Right ventricle myocardium superior (tissue), 1 donor: ENCODE results near the gene OR52D1. TPM values are rescaled to one million over a fixed set of nuclear protein-coding genes. Genes with fewer than 3 reads are reported as not detected.

Experiments used
- ATAC-seq: fragments of 200-7000 bp; cut with Tn5 transposase; one replicate; pipeline ENCODE4 v1.9.1; 2020; ENCODE audit warnings: mild to moderate bottlenecking; ENCODE audit not compliant: poor library complexity
- DNase-seq: peaks from one replicate; pipeline ENCODE4 v3.0.0-alpha.2; 2020
- intact Hi-C: fragments of 100-400 bp; cut with DNase I; formaldehyde crosslinking; loops from one replicate; pipeline ENCODE4 v1.11.2; 2022
- total RNA-seq: library from RNA; stranded (reverse); fragmentation: NEBNext Ultra II Directional; extraction: Animal tissue kit (Norgen Biotek cat#: 25700); gene quantifications from one replicate; pipeline ENCODE4 v1.2.1, GENCODE V29; 2021
- donor health status: DM: no; HTN: yes; CAD: no; lungs with severe emphysema.

Gene OR52D1
- total RNA-seq, 1 donor from 2014 or later = not detected

DNA sequence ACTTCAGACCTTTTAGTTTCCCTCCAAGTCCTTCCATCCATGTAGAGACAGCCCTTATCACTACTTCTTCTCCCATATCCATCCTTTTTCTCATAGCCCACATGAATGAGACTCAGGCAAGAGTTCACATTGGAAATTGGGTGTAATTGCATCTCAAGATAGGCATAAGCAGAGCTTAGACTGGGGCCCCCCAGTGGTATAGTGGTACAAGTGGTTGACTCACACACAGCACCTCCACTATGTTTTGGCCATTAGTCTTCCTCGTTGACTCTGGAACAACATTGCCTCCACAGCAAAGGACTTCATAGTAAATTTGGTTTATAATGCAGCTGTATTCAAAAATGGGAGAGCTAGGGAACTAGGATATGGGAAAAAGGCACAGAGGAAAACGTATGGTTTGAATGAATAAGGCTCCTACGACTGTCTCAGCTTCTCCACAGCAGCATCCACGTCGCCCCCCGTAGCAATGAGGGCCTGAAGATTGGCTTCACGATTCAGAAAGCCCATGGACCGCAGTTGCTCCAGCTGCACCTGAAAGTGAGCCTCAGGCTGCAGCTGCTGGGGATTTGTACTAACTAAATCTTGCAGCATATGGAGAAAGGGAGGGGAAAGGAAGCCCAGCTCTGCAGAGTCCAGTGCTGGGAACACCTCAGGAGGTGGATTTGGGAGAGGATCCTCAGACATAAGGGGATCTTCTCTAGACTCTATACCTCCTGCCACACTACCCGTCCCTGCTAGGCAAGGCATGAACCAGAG is 18.9 kb downstream of the OR52D1 start:
- intact Hi-C loops = no loop called here
- no peak for ATAC-seq
- no peak for DNase-seq

DNA sequence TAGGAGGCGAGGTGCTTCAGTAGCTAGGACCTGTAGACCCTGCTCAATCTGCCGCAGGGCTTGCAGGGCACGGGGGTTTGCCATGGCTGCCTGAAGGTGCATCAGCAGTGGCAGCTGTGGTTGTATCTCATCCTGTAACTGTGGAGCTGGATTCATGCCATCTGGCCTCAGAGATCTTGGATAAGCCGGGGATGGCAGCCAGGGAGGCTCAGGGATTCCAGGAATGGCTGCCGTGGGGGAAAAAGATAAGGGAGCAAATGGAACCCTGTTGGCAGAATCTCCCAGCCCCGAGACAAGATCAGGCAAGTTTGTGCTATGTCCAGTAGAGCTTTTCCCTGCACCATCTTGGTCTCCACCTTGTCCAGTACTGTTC is 19.4 kb downstream of the OR52D1 start:
- no peak for ATAC-seq
- DNase-seq = no peak
- intact Hi-C loops = no loop called here

DNA sequence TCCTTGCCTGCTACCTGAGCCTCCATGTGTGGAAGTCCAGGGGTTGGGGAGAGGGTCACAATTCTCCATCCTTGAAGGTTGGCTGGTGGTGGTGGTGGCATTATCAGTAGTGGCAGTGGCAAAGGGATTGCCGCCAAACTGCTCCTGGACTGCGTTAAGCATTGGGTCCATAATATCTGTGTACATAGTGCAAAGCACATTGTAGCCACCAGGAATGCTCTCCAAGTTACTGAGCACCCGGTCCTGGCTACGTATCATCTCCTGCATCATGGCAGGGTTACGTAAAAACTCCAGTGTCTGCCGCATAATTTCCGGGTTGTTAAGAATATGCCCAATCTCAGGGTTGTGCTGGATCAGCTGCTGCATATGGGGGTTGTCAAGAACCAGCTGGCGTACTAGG is 20.1 kb downstream of the OR52D1 start:
- no peak for ATAC-seq
- DNase-seq = no peak
- intact Hi-C loops = no loop called here

DNA sequence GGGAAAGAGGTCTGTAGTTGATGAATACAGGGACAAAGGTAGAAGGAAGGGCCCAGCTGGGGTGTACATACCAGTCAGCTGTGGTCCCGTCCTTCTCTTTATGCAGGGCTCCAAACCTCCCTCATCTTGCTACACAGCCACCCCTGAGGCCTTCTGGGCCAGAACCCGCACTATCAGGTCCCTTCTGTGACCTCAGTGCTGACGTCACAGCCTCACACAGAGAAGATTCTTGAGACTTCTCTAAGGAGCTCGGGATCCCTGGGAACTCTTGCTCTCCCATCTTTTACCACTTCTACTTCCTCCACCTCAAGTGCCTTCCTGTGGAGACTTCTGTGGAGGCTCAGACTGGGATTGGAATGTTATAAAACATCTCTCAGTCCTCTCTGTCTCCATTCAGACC is 21.3 kb downstream of the OR52D1 start, which contains the start of gene UBQLN3:
UBQLN3 (minus strand) TSS at position 155 of the 400 bp plus-strand sequence. CDS start 399 bp downstream, outside the sequence.
- DNase-seq = no peak
- no peak for ATAC-seq
- intact Hi-C loops = no loop called here

DNA sequence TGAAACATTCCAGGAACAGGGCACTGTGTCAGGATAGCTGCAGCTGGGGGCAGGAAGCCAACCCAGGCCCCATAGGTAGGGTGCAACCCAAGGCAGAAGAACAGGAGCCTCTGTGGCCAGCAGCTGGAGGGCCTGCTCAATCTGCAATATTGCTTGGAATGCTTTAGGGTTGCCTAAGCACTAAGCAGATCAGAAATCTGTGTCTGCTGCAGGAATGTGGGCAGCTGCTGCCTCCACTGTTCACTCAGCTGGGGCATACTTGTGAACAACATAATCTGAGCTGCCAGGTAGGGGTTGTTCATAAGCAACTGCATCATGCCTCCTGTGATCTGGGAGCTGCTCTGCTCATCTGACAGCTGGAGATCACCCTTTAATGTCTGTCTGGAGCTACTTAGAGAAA is 26.4 kb downstream of the OR52D1 start:
- ATAC-seq = no peak
- intact Hi-C loops = no loop called here
- no peak for DNase-seq

DNA sequence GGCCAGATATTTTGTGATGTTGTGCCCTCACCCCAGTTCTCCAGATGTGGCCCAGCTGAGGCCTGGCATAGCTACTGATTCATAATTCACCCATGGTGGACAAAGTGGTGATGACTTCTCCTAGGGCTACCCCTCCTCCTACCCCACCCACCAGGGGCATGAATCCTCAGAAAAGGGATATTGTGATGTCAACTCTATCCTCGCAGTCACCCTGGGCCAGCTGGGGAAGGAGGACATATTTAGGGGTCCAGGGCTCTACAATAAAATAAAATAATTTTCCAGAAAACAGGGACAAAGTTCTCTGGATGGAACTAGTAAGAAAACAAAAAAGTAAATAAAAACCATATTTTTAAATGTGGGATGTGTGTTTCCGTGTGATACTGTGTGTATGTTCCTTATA is 28.1 kb downstream of the OR52D1 start, which contains the start of gene UBQLNL:
UBQLNL (minus strand) TSS at position 101 of the 400 bp plus-strand sequence. CDS start 258 bp downstream, outside the sequence.
- ATAC-seq (no peak), DNase-seq (no peak)
- intact Hi-C loops = no loop called here

DNA sequence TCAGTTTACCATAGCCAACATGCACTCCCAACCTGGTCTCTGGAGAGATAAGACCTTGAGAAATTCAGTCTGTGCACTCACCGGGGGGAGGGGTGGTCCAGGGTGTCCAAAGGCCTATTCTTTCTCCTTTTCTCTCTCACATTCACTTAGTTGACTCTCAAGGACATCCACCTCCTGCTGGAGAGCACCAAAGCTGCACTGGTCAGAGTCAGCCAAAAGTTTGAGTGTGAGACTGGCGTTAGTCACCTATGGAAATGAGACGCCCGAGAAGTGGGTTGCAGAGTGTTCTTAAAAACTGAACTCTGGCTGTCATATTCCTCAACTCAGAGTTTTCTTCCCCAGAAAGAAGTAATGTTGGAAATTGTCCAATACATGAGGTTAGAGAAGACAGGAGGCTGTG is 33.1 kb downstream of the OR52D1 start:
- no peak for DNase-seq
- no peak for ATAC-seq
- intact Hi-C loops = no loop called here

DNA sequence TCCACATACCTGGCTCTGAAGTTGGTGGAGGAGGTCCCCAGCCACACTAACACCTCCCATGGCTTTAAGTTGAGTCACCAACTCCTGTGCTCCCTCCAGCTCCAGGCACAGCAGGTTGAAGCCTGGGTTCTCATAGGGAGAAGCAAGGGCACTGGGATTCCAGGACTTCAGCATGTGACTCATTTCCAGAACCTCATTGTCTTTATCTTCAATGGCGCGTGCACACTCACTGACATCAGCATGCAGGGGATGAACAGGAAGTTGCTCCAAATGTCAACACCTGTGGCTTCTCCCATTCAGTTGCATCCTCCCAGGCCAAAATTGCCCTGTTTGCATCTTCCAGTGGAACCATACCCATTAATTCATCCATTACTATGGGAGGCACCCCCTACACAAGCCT is 33.8 kb downstream of the OR52D1 start:
- ATAC-seq = no peak
- no peak for DNase-seq

DNA sequence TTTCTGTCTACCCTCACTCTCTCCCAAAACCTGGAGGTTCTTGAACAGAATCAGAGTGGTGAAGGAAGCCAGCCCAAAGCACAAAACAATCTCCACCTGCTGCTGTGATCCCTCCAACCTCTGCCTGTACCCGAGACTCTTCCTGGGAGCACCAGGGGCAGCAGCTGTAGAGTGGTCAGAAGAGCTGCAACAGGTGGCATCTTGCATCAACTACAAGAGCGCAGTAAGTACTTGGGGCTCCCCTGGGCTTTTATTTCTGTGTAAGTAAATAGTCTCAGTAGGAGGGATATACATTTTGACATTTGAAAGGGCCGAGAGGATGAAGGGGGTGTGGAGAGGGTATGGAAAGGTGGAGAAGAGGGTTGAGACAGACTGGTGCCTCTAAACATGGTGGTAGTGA is 36.3 kb downstream of the OR52D1 start:
- no peak for DNase-seq
- ATAC-seq = no peak
- intact Hi-C loops = no loop called here

More for the DNA sequence above, 33.8 kb downstream of the OR52D1 start:
- intact Hi-C loops = no loop called here

DNA sequence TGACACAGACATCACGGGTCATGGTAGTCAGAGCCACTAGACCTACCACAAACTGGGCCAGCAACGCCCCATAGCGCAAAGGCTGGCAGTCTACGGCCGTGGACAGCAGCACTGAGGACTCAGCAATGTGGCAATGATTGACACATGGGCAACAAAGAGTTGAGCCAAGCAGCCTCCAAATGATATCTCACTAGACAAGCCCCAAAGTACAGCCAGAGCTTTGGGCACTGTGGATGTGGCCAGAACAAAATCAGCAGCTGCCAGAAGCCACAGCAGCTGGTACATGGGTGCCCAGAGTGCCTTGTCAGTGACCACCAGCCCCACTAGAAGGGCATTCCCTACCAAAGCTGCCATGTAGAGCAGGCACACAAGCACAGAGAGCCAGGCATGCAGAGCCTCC is 39.2 kb downstream of the OR52D1 start:
- intact Hi-C loops = no loop called here
- DNase-seq = no peak
- ATAC-seq = no peak

DNA sequence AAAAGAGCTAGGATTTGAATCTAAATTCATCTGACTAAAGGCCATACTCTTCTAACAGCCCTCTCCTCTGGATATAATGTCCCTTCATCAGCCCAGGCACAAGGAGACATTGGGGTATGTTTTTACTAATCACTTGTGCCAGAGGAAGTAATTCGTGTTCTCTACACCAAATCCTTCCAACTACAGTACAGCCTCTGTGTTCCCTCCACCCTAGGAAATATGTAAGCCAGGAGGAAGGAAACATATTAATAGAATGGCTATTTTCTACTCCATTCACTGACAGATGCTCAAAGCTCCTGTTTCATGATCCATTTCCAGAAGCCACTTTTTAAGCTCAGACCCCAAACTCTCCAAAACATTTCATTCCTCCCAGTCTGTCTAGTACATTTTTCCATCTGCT is 40.0 kb downstream of the OR52D1 start:
- ATAC-seq (no peak), DNase-seq (no peak)
- intact Hi-C loops = no loop called here

DNA sequence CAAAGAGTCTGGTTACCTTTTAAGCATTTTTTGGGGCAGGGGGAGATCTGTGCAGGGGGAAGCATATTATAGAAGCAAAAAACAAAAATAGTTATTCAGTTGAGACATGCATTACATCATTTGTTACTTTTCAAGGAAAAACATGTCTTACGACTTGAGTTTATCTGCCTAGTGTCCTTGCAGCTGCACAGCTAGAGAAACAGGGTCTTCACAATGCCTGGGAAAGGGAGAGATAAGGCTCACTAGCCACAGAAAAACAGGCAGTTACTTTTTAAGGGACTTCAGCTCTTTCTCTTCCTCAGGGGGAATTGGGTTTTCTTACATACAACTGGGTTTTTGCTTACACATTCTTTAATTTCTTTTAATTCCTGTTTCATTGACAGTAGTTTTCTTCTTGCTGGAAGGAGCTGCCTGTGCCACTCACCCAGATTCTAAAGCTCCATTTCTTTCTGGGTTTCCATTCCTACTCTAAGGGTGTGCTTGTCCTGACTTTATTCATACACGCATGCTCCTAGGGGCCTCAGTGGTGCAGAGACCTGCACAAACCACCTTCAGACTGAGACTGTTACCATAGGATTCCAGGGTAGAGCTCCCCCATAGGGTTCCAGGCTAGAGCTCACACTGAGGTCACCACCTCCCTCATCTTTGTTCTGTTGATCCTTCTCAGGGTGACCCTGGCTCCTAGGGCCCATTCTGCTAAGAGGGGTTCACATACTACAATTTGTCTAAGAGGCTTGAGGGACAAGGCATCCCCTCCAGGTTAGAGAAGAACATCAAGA is 42.8 kb downstream of the OR52D1 start:
- DNase-seq (no peak), ATAC-seq (no peak)
- intact Hi-C loops = no loop called here

DNA sequence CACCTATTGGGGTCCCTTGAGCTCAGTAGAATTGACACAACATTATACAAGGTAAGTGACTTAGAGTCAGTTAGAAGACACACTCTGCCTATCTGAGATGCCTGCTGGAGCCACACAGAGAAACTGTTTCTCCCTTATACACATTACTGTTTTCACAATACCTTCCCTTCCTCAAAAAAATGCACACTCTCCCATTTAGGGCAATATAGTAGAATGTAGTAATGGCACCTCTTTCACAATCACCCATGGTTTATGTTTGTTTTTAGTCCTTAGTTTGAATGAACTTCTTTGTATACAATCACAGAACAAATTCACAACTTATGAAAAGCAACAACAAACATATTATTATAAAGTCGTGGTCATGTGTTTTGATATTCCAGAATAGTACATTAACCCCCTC is 45.6 kb downstream of the OR52D1 start:
- ATAC-seq (no peak), DNase-seq (no peak)
- intact Hi-C loops = no loop called here

DNA sequence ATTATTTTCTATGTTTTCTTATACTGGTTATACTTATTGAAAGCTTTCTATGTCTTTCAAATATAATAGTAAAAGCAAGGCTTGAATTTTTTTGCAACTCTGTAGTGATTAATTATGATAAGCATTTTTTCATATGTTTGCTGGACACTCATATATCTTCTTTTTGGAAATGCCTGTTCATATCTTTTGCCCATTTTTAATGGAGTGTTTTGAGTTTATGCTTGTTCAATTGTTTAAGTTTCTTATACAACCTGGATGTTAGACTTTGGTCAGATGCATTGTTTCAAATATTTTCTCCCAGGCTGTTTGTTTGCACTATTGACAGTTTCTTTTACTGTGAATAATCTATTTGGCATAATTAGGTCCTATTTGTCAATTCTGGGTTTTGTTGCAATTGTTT is 48.0 kb downstream of the OR52D1 start:
- ATAC-seq (no peak), DNase-seq (no peak)
- intact Hi-C loops = no loop called here

Other genes starting within 250 kb of the OR52D1 start
- not detected for gene HBG1, start 238.8 kb upstream of the OR52D1 start, total RNA-seq
- not detected for gene HBG2, start 233.9 kb upstream of the OR52D1 start, total RNA-seq
- not detected for gene HBE1, start 218.7 kb upstream of the OR52D1 start, total RNA-seq
- gene OR51B4, start 186.7 kb upstream of the OR52D1 start, total RNA-seq = not detected
- not detected for gene OR51B2, start 164.4 kb upstream of the OR52D1 start, total RNA-seq
- not detected for gene OR51B5, start 145.2 kb upstream of the OR52D1 start, total RNA-seq
- not detected for gene OR51B6, start 137.2 kb upstream of the OR52D1 start, total RNA-seq
- not detected for gene OR51M1, start 104.9 kb upstream of the OR52D1 start, total RNA-seq
- not detected for gene OR51Q1, start 66.6 kb upstream of the OR52D1 start, total RNA-seq
- not detected for gene OR51I1, start 47.2 kb upstream of the OR52D1 start, total RNA-seq
- not detected for gene OR51I2, start 39.4 kb upstream of the OR52D1 start, total RNA-seq
- gene UBQLN3, start 21.3 kb downstream of the OR52D1 start, total RNA-seq = not detected
- gene UBQLNL, start 28.0 kb downstream of the OR52D1 start, total RNA-seq = not detected
- not detected for gene OR52H1, start 59.9 kb downstream of the OR52D1 start, total RNA-seq
- gene OR52B6, start 92.2 kb downstream of the OR52D1 start, total RNA-seq = not detected
- 0.91 TPM for gene TRIM6, start 108.0 kb downstream of the OR52D1 start, total RNA-seq
- 1.6 TPM for gene TRIM34, start 136.3 kb downstream of the OR52D1 start, total RNA-seq
- gene TRIM5, start 196.4 kb downstream of the OR52D1 start, total RNA-seq = 8.1 TPM
- 18.2 TPM for gene TRIM22, start 201.1 kb downstream of the OR52D1 start, total RNA-seq
- not detected for gene OR56B1, start 247.8 kb downstream of the OR52D1 start, total RNA-seq